ENCODE data around the gene TOMM22.

GRCh38 chr22:38704654-38705234 is 23.0 kb downstream of the TOMM22 start:
- TF ChIP-seq CTCF (IDR thresholded peaks at IDR 0.05) (no peak), POLR2A (IDR thresholded peaks at IDR 0.05) (no peak)
